T-helper 2 cell (primary cell): ENCODE results near the gene SCFD2.
A peak's percentile ranks its signal among the peaks of the same experiment; 100 is the strongest.
"Not testable (repeated sequence)": the region's sequence is repeated elsewhere in the genome, so short reads cannot be mapped to it uniquely, and the experiment has no call there.

Experiments used
- DNase-seq, 5 experiments: peaks; one replicate each; pipeline versions ENCODE4 v3.0.0 to v3.0.0-alpha.2; 2012 to 2022

Gene SCFD2

DNA sequence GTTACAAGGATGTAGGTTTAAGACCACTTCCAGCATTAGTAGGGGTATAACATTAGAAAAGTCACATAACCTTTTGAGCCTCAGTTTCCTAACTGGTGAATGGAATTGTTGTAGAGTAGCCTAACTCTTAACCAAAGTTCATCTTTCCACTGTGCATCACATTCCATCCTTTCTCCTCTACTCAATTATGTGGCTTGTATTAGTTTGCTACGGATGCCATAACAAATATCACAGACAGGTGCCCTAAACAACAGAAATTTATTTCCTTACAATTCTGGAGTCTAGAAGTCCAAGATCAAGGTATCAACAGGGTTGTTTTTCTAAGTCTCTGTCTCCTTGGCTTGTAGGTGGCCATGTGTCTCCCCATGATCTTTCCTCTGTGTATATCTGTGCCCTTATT lies 271.8 kb downstream of the SCFD2 start:
- no peak for DNase-seq

- no peak for DNase-seq
Measured at GRCh38 chr4:53089936-53090729, 275.7 kb downstream of the SCFD2 start.

DNA sequence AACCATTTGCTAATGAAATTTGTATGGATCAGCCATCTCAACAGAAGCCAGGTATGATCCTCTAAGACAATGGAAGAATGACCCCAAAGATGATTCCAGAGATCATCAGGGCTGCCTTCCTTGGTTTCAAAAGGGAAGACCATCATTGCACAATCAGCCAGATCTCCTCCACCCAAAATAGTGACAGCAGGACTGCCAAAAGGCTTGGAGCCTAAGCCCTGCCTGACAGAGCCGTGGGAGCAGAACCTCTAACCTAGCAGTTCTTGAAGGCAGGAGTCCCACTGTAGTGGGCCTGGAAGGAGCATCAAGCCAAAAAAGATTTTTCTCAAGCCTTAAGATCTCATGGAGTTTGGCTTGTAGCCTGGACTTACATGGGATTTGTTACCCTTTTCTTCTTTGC lies 277.7 kb downstream of the SCFD2 start:
- no peak for DNase-seq

GRCh38 chr4:53076374-53076958 lies 289.4 kb downstream of the SCFD2 start:
- no peak for DNase-seq

DNA sequence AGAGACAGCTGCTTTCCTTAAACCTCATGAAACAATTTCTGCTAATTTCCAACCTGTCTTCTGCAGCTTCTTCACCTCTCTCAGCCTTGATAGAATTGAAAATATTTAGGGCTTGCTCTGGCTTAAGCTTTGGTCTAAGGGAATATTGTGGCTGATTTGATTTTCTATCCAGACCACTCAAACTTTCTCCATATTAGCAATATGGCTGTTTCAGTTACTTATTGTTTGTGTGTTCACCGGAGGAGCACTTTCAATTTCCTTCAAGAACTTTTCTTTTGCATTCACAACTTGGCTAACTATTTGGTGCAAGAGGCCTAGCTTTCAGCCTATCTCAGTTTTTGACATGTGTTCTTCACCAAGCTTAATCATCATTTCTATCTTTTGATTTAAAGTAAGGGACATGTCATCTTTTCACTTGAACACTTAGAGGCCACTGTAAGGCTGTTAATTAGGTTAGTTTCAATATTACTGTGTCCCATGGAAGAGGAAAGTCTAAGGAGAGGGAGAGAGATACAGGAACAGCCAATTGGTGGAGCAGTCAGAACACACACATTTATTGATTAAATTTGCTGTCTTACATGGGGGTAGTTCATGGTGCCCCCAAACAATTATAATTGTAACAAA lies 290.6 kb downstream of the SCFD2 start:
- DNase-seq = peak in 1 of 5 experiments; percentile 22

DNA sequence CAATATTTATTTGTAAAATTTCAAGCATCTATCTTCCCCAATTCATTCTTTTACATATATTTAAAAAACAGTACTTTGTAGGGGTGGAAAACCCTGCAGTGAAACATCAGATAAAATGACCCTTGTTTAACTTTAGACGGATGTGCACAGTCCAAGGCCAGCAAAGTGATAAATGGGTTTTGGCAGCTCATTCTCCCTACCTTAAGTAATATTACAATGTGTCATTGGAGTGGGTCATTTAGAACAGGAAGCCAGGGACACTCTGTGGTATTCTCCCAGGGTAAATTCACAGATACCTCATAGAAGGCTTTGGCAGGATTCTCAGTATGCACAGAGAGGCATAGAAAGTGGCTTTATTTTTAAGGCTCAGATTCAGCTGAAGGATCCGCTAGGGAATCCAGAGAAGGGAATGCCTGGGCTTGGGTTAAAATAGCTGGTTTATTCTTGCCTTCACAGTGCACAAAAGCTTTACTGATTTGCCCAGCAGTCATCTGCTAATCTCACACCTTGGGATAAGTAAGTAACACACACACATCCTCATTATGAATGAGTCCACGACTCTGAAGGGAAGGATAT lies 297.0 kb downstream of the SCFD2 start:
- no peak for DNase-seq

DNA sequence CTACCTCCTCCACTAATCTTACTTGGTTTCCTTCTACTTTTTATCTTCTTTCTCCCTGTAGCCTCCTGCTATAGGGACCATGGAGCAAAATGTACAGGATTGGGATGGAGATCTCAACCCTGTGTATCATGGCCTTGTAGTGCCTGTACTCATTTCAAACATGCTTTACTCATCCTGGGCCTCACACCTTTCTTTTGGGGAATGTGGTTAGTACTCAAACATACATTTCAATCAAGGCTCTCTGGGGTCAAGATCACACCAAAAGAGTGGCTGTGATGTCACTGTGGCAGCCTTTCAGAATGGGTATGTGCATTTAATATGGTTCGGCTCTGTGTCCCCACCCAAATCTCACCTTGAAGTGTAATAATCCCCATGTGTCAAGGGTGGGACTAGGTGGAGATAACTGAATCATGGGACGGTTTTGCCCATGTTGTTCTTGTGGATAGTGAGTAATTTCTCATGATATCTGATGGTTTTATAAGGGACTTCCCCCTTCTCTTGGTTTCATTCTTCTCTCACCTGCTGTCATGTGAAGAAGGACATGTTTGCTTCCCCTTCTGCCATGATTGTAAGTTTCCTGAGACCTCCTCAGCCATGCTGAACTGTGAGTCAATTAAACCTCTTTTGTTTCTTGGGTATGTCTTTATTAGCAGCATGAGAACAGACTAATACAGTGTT lies 298.6 kb downstream of the SCFD2 start:
- DNase-seq = no peak

GRCh38 chr4:53066155-53066554 lies 299.7 kb downstream of the SCFD2 start:
- no peak for DNase-seq

GRCh38 chr4:53064609-53065008 lies 301.3 kb downstream of the SCFD2 start:
- no peak for DNase-seq

DNA sequence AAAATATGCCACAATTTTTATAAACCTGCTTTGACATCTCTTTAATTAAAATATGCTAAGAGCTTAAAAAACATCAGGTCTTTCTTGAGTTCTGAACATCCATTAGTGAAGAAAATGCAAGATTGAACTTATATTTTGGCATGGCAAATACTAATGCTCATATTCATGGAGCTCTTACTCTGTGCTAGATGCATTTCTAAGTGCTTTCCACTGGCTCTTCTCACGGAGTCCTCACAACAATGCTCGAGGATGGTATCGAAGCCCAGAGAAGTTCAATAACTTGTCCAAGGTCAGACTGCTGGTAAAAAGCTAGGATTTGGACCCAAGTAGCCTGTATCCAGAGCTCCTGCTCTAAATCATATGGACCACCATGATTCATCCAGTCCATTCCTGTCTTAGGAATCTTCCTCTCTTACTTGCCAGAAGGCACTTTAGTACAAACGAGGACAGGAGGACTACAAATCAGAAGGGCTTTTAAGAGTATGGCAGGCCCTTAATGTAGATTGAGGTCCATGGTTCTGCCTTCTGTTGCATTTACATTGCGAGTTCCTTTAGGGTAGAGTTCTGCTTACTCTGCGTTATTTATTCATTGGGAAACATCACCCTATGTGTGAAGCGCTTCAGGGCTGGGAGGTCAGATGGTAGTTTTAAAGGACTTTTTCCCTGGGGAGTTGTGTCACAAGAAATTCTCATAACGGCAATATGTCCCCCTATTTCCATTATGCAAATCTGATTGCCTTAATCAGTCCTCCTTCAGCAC lies 304.6 kb downstream of the SCFD2 start:
- no peak for DNase-seq

GRCh38 chr4:53060278-53060677 lies 305.6 kb downstream of the SCFD2 start:
- no peak for DNase-seq

DNA sequence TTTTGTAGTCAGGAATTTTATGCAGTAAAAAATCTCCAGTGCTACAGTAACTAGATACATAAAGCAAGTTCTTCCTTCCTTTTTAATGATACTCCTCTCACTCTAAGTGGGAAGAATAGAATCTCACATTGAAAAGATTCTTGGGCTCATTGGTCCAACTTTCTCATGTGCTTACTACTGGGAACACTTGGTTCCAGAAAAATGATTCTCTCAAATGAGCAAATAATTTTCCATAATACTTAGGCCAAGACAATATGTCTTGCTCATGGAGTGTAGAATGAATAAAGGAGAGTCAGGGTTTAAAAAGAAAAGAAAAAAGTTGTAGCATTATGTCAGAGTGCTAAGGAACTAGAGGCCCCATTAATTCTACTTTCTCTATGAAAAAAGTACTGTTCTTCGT lies 306.0 kb downstream of the SCFD2 start:
- no peak for DNase-seq

- DNase-seq = no peak
Measured at GRCh38 chr4:53059256-53059655, 306.6 kb downstream of the SCFD2 start.

DNA sequence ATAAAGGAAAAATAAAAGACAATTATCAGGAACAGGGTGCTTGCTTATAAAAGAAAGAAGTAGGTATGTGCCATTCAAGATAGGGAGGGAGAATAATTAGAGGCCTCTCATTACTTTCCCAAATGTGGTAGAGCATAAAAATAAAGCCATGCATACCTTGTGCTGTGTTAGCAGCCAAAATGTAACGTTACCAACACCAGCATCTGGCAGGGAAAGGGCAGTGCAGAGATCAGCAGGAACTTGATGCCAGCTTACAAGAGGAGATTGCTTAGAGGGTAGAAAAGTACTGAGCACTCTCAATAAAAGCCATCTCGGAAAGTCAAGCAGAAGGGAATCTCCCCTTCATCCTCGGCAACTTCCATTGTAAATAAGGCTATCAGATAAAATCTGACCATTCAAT lies 308.2 kb downstream of the SCFD2 start:
- DNase-seq = no peak

GRCh38 chr4:53057108-53057507 lies 308.8 kb downstream of the SCFD2 start:
- DNase-seq = not testable (repeated sequence)

DNA sequence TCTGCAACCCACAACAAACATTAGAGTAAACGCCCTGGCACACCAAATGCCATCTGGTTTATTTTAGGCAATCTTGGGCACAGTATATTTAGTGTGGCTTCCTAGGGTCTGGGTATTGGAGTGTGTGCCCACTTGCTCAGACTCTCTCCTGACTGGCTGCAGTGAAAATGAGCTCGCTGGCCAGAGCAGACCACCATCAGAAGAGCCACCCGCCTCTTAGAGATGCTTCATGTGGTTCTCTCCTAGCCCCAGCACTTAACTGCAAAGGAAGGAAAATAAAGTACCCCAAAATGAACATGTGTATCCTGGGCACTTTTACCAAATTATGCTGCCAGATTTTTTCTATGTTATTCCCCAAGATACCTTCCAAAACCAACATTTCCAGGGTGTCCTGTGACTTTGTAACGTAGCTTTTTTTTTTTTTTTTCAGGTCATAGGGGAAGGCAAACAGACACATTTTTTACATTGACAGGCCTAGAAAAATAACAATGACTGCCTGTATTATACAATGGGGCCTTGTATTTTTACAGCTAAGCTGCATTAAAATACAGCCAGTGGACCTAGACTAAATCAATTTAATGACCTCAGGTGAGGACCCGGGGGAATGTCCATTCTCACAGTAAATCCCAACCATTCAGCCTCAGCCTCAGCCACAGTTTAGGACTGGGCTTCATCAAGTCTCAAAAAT lies 310.0 kb downstream of the SCFD2 start:
- DNase-seq = no peak

DNA sequence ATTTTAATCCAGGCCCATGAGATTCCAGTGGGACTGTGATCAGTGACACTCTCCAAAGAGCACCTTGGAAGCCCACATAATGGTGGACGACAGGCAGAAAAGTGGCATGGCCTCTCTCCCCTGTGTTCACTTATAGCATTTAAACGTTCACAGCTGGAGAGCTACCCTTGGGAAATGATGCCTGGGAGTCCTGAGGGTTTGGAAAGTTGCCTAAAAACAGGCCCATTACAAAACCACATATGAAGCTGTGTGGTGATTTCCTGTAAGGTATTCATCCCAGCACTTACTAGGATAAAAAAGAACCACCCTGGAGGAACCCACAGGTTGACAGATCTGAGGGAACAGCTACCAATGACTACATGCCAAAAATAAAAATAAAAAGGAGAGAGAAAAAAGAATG lies 310.6 kb downstream of the SCFD2 start:
- no peak for DNase-seq

GRCh38 chr4:53050361-53050774 lies 315.5 kb downstream of the SCFD2 start:
- no peak for DNase-seq

- no peak for DNase-seq
Measured at GRCh38 chr4:53049528-53049927, 316.3 kb downstream of the SCFD2 start.

- no peak for DNase-seq
Measured at GRCh38 chr4:53044651-53044960, 321.3 kb downstream of the SCFD2 start.

GRCh38 chr4:53043891-53044650 lies 321.8 kb downstream of the SCFD2 start:
- no peak for DNase-seq
